Measurements from ENCODE around the gene PLXNA4. TPM values are rescaled to one million over a fixed set of nuclear protein-coding genes. Genes with fewer than 3 reads are reported as not detected.

PLXNA4 gene
- total RNA-seq, 1 experiment from 2014 or later, result not detected

GRCh38 chr7:132083537-132084123 lies 492.6 kb downstream of the PLXNA4 start:
- Histone ChIP-seq H3K27me3 (no peaks in the 10 kb centered on the region), H3K4me3 (no peak overlapping the region), H3K36me3 (no peaks in the 10 kb centered on the region), H3K9me3 (no peaks in the 10 kb centered on the region)
- DNase-seq, result no peak

GRCh38 chr7:132083126-132083525 lies 493.1 kb downstream of the PLXNA4 start:
- no peak for DNase-seq
- Histone ChIP-seq H3K9me3 (no peaks in the 10 kb centered on the region), H3K27me3 (no peaks in the 10 kb centered on the region), H3K4me3 (no peak overlapping the region), H3K36me3 (no peaks in the 10 kb centered on the region)

GRCh38 chr7:132082394-132082793 lies 493.9 kb downstream of the PLXNA4 start:
- H3K36me3 ChIP-seq, result no peaks in the 10 kb centered on the region

GRCh38 chr7:132081686-132082085 lies 494.6 kb downstream of the PLXNA4 start:
- H3K36me3 ChIP-seq, result no peaks in the 10 kb centered on the region
- no peaks in the 10 kb centered on the region for H3K9me3 ChIP-seq
- peak; percentile 59 for DNase-seq
- no peaks in the 10 kb centered on the region for H3K27me3 ChIP-seq
- H3K4me3 ChIP-seq, result no peak overlapping the region

More at GRCh38 chr7:132082394-132082793, 493.9 kb downstream of the PLXNA4 start:
- Histone ChIP-seq H3K27me3 (no peaks in the 10 kb centered on the region), H3K9me3 (no peaks in the 10 kb centered on the region), H3K4me3 (no peak overlapping the region)
- no peak for DNase-seq

- no peak overlapping the region for H3K4me3 ChIP-seq
- H3K36me3 ChIP-seq, result no peaks in the 10 kb centered on the region
- H3K9me3 ChIP-seq, result no peaks in the 10 kb centered on the region
- no peaks in the 10 kb centered on the region for H3K27me3 ChIP-seq
- DNase-seq, result peak; percentile 71
Observed at GRCh38 chr7:132080967-132081668, 495.2 kb downstream of the PLXNA4 start.

GRCh38 chr7:132080467-132080866 lies 495.8 kb downstream of the PLXNA4 start:
- H3K9me3 ChIP-seq, result no peaks in the 10 kb centered on the region
- no peaks in the 10 kb centered on the region for H3K36me3 ChIP-seq
- no peak for DNase-seq
- H3K27me3 ChIP-seq, result no peaks in the 10 kb centered on the region
- no peak overlapping the region for H3K4me3 ChIP-seq

GRCh38 chr7:132078891-132079735 lies 497.2 kb downstream of the PLXNA4 start:
- DNase-seq, result no peak
- H3K9me3 ChIP-seq, result no peaks in the 10 kb centered on the region
- no peak overlapping the region for H3K4me3 ChIP-seq
- H3K36me3 ChIP-seq, result no peaks in the 10 kb centered on the region
- H3K27me3 ChIP-seq, result no peaks in the 10 kb centered on the region

GRCh38 chr7:132077971-132078685 lies 498.1 kb downstream of the PLXNA4 start:
- no peak overlapping the region for H3K4me3 ChIP-seq
- H3K9me3 ChIP-seq, result no peaks in the 10 kb centered on the region
- no peaks in the 10 kb centered on the region for H3K36me3 ChIP-seq
- DNase-seq, result no peak
- H3K27me3 ChIP-seq, result no peaks in the 10 kb centered on the region

GRCh38 chr7:132076301-132077035 lies 499.8 kb downstream of the PLXNA4 start:
- Histone ChIP-seq H3K4me3 (no peak overlapping the region), H3K9me3 (no peaks in the 10 kb centered on the region), H3K36me3 (no peaks in the 10 kb centered on the region), H3K27me3 (no peaks in the 10 kb centered on the region)
- DNase-seq, result no peak

- no peak overlapping the region for H3K4me3 ChIP-seq
- no peaks in the 10 kb centered on the region for H3K9me3 ChIP-seq
- no peaks in the 10 kb centered on the region for H3K27me3 ChIP-seq
- DNase-seq, result no peak
- no peaks in the 10 kb centered on the region for H3K36me3 ChIP-seq
Observed at GRCh38 chr7:132075515-132075914, 500.8 kb downstream of the PLXNA4 start.

GRCh38 chr7:132073920-132074589 lies 502.2 kb downstream of the PLXNA4 start:
- H3K9me3 ChIP-seq, result no peaks in the 10 kb centered on the region
- H3K36me3 ChIP-seq, result no peaks in the 10 kb centered on the region
- H3K4me3 ChIP-seq, result no peak overlapping the region
- no peak for DNase-seq
- no peaks in the 10 kb centered on the region for H3K27me3 ChIP-seq

Data from MG63 (cell line).